HG03565 (cell line): ENCODE measurements around the gene FAM131C.

ENCODE experiments used
- ATAC-seq: cut with Tn5 transposase; IDR thresholded peaks from one replicate; pipeline ENCODE4 v1.9.1; 2021; ENCODE audit warnings: mild to moderate bottlenecking, moderate library complexity; ENCODE audit not compliant: unreplicated experiment

The FAM131C gene

GRCh38 chr1:16077406-16078245 is 4.2 kb upstream of the FAM131C start:
- no peak for ATAC-seq

GRCh38 chr1:16076865-16077238 is 3.4 kb upstream of the FAM131C start:
- ATAC-seq, result no peak

- no peak for ATAC-seq
Measured at GRCh38 chr1:16076031-16076864, 2.8 kb upstream of the FAM131C start.

- ATAC-seq, result no peak
Measured at GRCh38 chr1:16075337-16076030, 2.0 kb upstream of the FAM131C start.

- no peak for ATAC-seq
Measured at GRCh38 chr1:16074217-16074616, 766 bp upstream of the FAM131C start.

- ATAC-seq, result no peak
Measured at GRCh38 chr1:16072616-16073484, 601 bp downstream of the FAM131C start.

GRCh38 chr1:16072095-16072494 is 1.4 kb downstream of the FAM131C start:
- ATAC-seq, result no peak

GRCh38 chr1:16071614-16072013 is 1.8 kb downstream of the FAM131C start:
- ATAC-seq, result no peak

GRCh38 chr1:16070640-16071355 is 2.7 kb downstream of the FAM131C start:
- ATAC-seq, result no peak

GRCh38 chr1:16068356-16069270 is 4.8 kb downstream of the FAM131C start:
- ATAC-seq, result no peak

GRCh38 chr1:16067933-16068332 is 5.5 kb downstream of the FAM131C start:
- no peak for ATAC-seq

- no peak for ATAC-seq
Measured at GRCh38 chr1:16067127-16067768, 6.2 kb downstream of the FAM131C start.

- no peak for ATAC-seq
Measured at GRCh38 chr1:16066245-16066644, 7.2 kb downstream of the FAM131C start.

GRCh38 chr1:16065269-16065576 is 8.2 kb downstream of the FAM131C start:
- ATAC-seq, result no peak

- ATAC-seq, result no peak
Measured at GRCh38 chr1:16064536-16065268, 8.7 kb downstream of the FAM131C start.

GRCh38 chr1:16063921-16064320 is 9.5 kb downstream of the FAM131C start:
- ATAC-seq, result no peak

GRCh38 chr1:16063226-16063829 is 10.1 kb downstream of the FAM131C start:
- no peak for ATAC-seq
